PC-3 (cell line): ENCODE results near the gene NEURL1B. TPM values are rescaled to one million over a fixed set of nuclear protein-coding genes. Genes with fewer than 3 reads are reported as not detected.

Experiments
- ATAC-seq: fragments of 200-7000 bp; cut with Tn5 transposase; 2 replicates; pipeline ENCODE4 v1.9.1; 2020; ENCODE audit warnings: mild to moderate bottlenecking, moderate library complexity
- BruUV-seq: library from RNA; stranded (reverse); fragments of 400-500 nt; replicated peaks from 2 replicates; lab custom pipeline; 2021; lab: Mats Ljungman, UMichigan
- CTCF ChIA-PET: fragments of 300-600 bp; sonication (Branson Sonifier 250); formaldehyde crosslinking; loops from one replicate; lab custom pipeline; 2022; ENCODE audit warnings: antibody characterized with exemption; lab: Charles Lee
- POLR2A ChIA-PET: fragments of 300-600 bp; sonication (Branson Sonifier 250); formaldehyde crosslinking; loops from one replicate; lab custom pipeline; 2022; ENCODE audit warnings: antibody characterized with exemption; ENCODE audit not compliant: unreplicated experiment; lab: Charles Lee
- DNase-seq: peaks from one replicate; pipeline ENCODE4 v3.0.0-alpha.2; 2015
- H2AFZ ChIP-seq: fragments of 300-600 bp; sonication (generic); 2 replicates; pipeline ENCODE4 v1.6.0; 2016; ENCODE audit warnings: antibody characterized with exemption, low read length
- H3F3A ChIP-seq: fragments of 300-600 bp; sonication (generic); one replicate; pipeline ENCODE4 v1.6.0; 2017; ENCODE audit warnings: antibody characterized with exemption, low read length, control low read depth, mild to moderate bottlenecking; ENCODE audit not compliant: unreplicated experiment
- H3K27ac ChIP-seq: fragments of 300-600 bp; sonication (generic); 2 replicates; pipeline ENCODE4 v1.5.1; 2016; ENCODE audit warnings: mild to moderate bottlenecking, low read length
- H3K27me3 ChIP-seq: fragments of 300-600 bp; sonication (generic); 2 replicates; pipeline ENCODE4 v1.6.1; 2016; ENCODE audit warnings: low read length, mixed read lengths
- H3K36me3 ChIP-seq: fragments of 300-600 bp; sonication (generic); 2 replicates; pipeline ENCODE4 v1.6.1; 2016; ENCODE audit warnings: low read depth, mixed run types, low read length, mixed read lengths
- H3K4me1 ChIP-seq: fragments of 300-600 bp; sonication (generic); 2 replicates; pipeline ENCODE4 v1.5.1; 2016; ENCODE audit warnings: low read length; ENCODE audit not compliant: insufficient read depth
- H3K4me2 ChIP-seq: fragments of 300-600 bp; sonication (generic); 2 replicates; pipeline ENCODE4 v1.6.0; 2016; ENCODE audit warnings: low read length
- H3K4me3 ChIP-seq: fragments of 300-600 bp; sonication (generic); 2 replicates; pipeline ENCODE4 v1.5.1; 2016; ENCODE audit warnings: mild to moderate bottlenecking, low read length, mixed read lengths
- H3K79me2 ChIP-seq: fragments of 300-600 bp; sonication (generic); 2 replicates; pipeline ENCODE4 v1.6.1; 2017; ENCODE audit warnings: low read length, mixed read lengths
- H3K9ac ChIP-seq: fragments of 300-600 bp; sonication (generic); 2 replicates; pipeline ENCODE4 v1.6.0; 2016; ENCODE audit warnings: mild to moderate bottlenecking, low read length
- H3K9me2 ChIP-seq: fragments of 300-600 bp; sonication (generic); replicated peaks from 2 replicates; pipeline ENCODE4 v1.6.1; 2016; ENCODE audit warnings: mixed run types, low read length, mixed read lengths
- H3K9me3 ChIP-seq: fragments of 300-600 bp; sonication (generic); 2 replicates; pipeline ENCODE4 v1.6.1; 2016; ENCODE audit warnings: low read length, mixed read lengths
- H4K20me1 ChIP-seq: fragments of 300-600 bp; sonication (generic); 2 replicates; pipeline ENCODE4 v1.6.1; 2016; ENCODE audit warnings: low read length, mixed read lengths
- EZH2 ChIP-seq: fragments of 300-600 bp; sonication (generic); IDR thresholded peaks from one replicate; pipeline ENCODE4 v1.6.1; 2017; ENCODE audit warnings: antibody characterized with exemption, mild to moderate bottlenecking, low read length; ENCODE audit not compliant: unreplicated experiment
- EZH2phosphoT487 ChIP-seq: fragments of 300-600 bp; sonication (generic); IDR thresholded peaks from 2 replicates; pipeline ENCODE4 v1.6.1; 2018; ENCODE audit warnings: mild to moderate bottlenecking, antibody characterized with exemption, low read length, borderline replicate concordance
- intact Hi-C: fragments of 100-400 bp; cut with micrococcal nuclease; formaldehyde crosslinking; loops from 2 replicates; pipeline ENCODE4 v1.9.0; 2023
- total RNA-seq: library from RNA; depleted of rRNA; stranded (reverse); fragments of >200 nt; gene quantifications from 2 replicates; pipeline ENCODE4 v1.2.3, GENCODE V29; 2014
- TF ChIP-seq, protein P1 (sequence below): fragments of 300-600 bp; sonication (generic); conservative IDR thresholded peaks from 2 replicates; pipeline ENCODE4 v1.5.1; 2017; ENCODE audit warnings: antibody characterized with exemption, low read depth, mild to moderate bottlenecking, low read length

The NEURL1B gene
- total RNA-seq, 1 experiment from 2014 or later = 0.95 TPM

DNA sequence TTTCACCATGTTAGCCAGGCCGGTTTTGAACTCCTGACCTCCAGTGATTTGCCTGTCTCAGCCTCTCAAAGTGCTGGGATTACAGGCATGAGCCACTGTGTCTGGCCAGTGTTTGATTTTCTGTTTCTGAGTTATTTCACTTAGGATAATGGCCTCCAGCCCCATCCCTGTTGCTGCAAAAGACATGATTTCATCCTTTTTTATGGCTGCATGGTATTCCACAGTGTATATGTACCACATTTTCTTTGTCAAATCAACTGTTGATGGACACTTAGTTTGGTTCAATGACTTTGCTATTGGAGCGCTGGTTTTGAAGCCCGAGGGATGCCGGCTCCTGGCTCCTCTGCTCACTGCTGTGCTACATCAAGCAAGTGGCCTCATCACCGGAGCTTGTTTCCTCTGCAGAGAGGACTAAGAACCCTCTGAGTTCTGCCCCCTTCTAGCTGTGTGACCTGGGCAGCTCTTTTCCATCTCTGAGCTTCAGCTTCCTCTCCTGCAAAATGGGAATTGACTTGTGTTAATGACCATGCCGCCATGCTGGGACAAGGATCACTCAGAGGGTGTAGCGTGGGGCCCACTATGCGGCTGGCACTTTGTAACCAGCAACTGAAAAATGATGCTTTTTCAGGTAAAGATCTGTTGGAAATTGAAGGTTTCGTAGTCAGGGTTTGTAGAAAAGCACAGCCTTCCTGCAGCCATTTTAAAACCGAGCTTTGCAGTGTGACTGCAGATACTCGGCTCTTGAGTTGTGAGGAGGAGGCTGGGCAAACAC is 4.6 kb upstream of the NEURL1B start:
- H2AFZ ChIP-seq = no peak overlapping the region
- H3K9me3 ChIP-seq = no peaks in the 10 kb centered on the region
- intact Hi-C loops = no loop called here
- no peaks in the 10 kb centered on the region for H4K20me1 ChIP-seq
- no peak overlapping the region for H3K4me3 ChIP-seq
- BruUV-seq = no TSS peak
- 0 out of 2 replicates have a peak, but pooled peaks cover 2% of the 10 kb centered on the region for H3K27me3 ChIP-seq
- no peak for DNase-seq
- POLR2A ChIA-PET = no interaction called here
- H3K9me2 ChIP-seq = no peaks in the 10 kb centered on the region
- TF ChIP-seq, protein P1, sequence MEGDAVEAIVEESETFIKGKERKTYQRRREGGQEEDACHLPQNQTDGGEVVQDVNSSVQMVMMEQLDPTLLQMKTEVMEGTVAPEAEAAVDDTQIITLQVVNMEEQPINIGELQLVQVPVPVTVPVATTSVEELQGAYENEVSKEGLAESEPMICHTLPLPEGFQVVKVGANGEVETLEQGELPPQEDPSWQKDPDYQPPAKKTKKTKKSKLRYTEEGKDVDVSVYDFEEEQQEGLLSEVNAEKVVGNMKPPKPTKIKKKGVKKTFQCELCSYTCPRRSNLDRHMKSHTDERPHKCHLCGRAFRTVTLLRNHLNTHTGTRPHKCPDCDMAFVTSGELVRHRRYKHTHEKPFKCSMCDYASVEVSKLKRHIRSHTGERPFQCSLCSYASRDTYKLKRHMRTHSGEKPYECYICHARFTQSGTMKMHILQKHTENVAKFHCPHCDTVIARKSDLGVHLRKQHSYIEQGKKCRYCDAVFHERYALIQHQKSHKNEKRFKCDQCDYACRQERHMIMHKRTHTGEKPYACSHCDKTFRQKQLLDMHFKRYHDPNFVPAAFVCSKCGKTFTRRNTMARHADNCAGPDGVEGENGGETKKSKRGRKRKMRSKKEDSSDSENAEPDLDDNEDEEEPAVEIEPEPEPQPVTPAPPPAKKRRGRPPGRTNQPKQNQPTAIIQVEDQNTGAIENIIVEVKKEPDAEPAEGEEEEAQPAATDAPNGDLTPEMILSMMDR = no peak
- TF ChIP-seq EZH2phosphoT487 = no peak
- no peak for TF ChIP-seq EZH2
- peaks cover 6% of the 10 kb centered on the region for H3K4me1 ChIP-seq
- no peak overlapping the region for H3K27ac ChIP-seq
- H3K79me2 ChIP-seq = no peaks in the 10 kb centered on the region
- H3K4me2 ChIP-seq = no peak overlapping the region
- no peak overlapping the region for H3K9ac ChIP-seq
- CTCF ChIA-PET = no interaction called here
- H3K36me3 ChIP-seq = no peaks in the 10 kb centered on the region
- no peak for ATAC-seq
- H3F3A ChIP-seq = no peaks in the 10 kb centered on the region

- POLR2A ChIA-PET = no interaction called here
- intact Hi-C loops = no loop called here
Observed at GRCh38 chr5:172637110-172637580, 3.9 kb upstream of the NEURL1B start.

More at GRCh38 chr5:172637110-172637580, 3.9 kb upstream of the NEURL1B start:
- Histone ChIP-seq H3K27ac (no peak overlapping the region), H3K9me2 (no peaks in the 10 kb centered on the region), H3K4me1 (peaks cover 9% of the 10 kb centered on the region), H3K4me2 (no peak overlapping the region), H3K4me3 (no peak overlapping the region), H3K9ac (no peak overlapping the region), H4K20me1 (no peaks in the 10 kb centered on the region), H3K36me3 (no peaks in the 10 kb centered on the region), H3K27me3 (peaks cover 9% of the 10 kb centered on the region; the same call in 1 of the 2 replicates), H3F3A (no peaks in the 10 kb centered on the region), H3K79me2 (no peaks in the 10 kb centered on the region), H3K9me3 (no peaks in the 10 kb centered on the region), H2AFZ (no peak overlapping the region)
- CTCF ChIA-PET = no interaction called here
- BruUV-seq = no TSS peak
- DNase-seq (no peak), ATAC-seq (no peak)
- TF ChIP-seq EZH2phosphoT487 (no peak), EZH2 (no peak)
- TF ChIP-seq, protein P1 = no peak
